ENCODE results near the gene MYLK.

Gene MYLK

GRCh38 chr3:123818324-123818920, 65.7 kb downstream of the MYLK start:
- no peak for DNase-seq

DNA sequence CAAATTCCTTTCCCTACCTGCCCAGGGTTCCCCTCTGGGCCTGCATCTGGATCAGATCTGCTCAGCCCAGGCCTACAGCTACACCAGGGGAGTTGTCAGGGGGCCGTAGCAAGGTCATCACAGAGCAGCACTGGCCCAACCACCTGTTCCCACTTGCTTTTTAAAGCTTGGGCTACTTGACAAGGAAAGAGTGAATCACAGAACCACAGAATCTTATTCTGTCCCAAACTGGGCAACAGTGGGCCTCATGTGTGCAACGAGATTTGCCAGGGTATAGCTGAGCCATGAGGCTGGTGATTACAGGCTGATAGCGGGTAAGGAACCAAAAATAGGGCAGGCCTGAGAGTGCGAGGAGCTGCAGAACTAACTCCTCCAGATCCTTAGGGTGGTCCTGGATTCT, 66.7 kb downstream of the MYLK start:
- DNase-seq, result no peak

DNA sequence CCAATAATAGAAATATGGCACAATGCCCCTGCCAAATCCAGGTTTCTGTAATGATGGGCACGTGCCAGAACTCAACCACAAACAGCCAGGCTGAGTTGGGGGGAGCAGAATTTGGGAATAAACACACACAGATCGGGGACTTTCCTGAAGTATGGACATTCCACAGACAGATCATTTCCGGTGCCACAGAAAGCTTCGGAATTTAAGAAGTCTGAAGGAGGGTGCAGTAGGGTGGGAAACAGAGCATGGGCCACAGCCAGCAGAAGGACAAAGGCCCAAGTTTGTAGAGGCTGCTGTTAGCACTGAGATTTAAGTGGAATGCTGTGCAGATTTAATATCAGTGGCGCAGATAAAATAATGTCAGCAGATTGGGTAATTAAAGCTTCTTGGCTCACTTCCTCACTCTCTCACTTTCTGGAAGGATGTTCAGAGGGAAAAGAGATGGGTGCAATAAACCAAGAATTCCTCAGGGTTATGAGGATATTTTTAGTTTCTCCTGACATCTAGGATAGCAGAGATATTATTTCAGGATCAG, 67.4 kb downstream of the MYLK start:
- DNase-seq, result no peak

DNA sequence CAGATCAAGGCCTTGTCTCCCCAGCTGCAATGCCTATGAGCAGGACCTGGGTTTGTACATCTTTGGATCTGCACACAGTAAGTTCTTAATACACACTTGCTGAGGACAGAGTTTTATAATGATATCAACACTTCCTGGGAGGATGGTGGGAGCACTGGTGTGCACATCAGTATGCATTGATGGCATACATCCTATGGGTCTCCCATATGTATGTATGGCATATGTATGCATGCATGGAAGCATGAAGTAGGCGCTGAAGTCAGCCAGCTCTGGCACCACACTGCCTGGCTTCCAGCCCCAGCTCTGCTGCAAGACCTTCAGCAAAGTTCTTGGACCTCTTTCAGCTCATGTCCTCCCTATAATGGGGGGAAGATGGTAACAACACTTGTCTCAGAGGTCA, 68.2 kb downstream of the MYLK start:
- DNase-seq, result no peak

DNA sequence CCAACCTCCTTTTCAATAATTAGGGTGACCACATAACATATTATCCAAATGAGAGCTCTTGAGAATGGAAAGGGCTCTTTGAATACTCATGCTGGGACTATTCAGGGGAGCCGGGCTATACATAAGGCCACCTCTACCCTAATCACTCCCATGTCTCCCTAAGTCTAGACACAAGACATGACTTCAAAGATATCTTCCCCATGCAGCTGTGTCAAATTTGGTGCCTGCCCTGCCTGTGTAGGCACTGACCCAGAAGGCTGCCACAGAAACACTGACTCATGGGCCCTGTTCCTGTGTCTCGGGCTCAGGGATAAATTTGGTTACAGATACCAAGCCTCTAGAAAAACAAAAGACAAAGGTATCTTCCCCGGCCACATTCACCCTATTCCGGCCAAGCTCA, 70.3 kb downstream of the MYLK start:
- no peak for DNase-seq

DNA sequence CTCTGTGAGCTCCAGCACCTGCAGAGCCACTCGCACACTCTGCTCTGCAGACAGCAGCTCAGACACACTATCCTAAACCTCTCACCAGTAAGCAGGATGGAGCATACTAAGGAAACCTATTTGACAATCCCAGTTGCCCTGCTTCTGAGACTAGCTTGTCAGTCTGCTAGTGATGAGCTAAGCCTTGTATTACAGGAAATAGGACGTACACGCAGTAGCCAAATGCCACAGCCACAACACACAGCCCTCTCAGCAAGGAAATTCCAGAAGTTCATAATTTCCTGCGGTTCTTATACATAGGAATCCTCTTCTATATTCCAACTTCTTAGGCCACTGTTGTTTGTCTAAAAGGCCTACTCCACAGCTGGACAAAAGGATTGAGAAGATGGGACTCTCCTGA, 74.5 kb downstream of the MYLK start:
- no peak for DNase-seq

DNA sequence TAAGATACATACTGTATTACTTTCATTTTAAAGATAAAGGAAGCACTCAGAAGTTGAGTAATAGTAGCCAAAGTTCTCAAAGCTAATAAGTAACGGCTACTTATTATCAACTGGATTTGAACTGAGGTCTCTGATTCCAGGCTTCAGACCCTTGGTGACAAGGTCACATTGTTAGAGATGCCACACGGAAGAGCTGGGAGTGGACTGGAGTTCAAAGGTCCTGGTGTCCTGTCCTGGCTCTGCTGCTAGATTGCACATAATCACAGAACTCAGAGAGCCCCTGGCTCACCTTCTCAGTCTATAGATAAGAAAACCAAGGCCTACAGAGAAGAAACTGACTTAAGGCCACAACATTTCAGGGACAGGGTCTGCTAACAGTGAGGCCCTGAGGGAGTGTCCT, 75.3 kb downstream of the MYLK start:
- DNase-seq, result no peak

- peak; percentile 78 for DNase-seq
Observed at GRCh38 chr3:123807820-123808219, 76.3 kb downstream of the MYLK start.

GRCh38 chr3:123805504-123805903, 78.6 kb downstream of the MYLK start:
- no peak for DNase-seq

DNA sequence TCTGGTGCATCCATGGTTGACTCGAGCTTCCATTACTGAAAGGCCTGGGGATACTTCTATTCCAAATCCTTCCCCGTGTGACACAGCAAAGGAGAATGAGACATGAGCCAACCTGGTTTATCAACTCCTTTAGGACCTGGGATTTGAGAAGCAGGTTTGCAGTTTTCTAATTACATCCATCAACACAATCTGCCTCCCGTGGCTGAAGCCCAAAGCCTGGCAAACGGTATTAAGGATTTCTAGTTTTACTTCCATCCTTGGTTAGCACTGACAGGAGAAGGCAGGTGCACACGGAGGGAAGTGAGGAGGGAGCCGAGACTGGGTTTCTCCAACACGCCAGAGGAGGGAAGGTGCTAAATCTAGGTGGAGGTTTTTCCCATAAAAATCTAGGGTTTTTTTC, 79.0 kb downstream of the MYLK start:
- DNase-seq, result no peak

- no peak for DNase-seq
Observed at GRCh38 chr3:123804676-123805075, 79.5 kb downstream of the MYLK start.

- DNase-seq, result no peak
Observed at GRCh38 chr3:123803521-123803920, 80.6 kb downstream of the MYLK start.

DNA sequence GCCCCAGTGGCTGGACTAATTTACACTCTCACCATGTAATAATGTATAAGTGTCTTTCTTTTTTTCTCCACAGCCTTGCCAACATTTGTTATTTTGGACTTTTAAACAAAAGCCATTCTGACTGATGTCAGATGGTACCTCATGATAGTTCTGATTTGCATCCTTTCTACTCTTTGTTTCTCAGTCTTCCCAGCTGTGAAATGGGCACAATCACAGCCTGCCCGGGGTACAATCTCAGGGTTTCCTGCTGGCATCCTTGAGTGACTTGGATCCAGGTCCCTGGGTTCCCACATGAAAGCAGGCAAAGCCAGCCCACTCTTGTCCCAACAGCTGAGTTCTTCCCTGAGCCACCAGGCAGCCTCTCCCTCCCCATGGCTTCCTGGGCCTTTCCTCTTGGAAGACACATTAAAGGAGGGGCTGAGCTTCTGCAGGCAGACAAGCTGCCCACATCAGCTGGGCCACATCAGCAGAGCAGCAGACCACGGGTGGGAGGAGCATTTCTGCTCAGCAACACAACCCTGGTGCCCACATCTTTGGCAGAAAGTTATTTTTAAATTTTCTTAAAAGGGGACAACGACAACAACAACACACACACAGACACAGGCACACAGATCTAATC, 82.0 kb downstream of the MYLK start:
- no peak for DNase-seq

- DNase-seq, result no peak
Observed at GRCh38 chr3:123801474-123801873, 82.7 kb downstream of the MYLK start.

DNA sequence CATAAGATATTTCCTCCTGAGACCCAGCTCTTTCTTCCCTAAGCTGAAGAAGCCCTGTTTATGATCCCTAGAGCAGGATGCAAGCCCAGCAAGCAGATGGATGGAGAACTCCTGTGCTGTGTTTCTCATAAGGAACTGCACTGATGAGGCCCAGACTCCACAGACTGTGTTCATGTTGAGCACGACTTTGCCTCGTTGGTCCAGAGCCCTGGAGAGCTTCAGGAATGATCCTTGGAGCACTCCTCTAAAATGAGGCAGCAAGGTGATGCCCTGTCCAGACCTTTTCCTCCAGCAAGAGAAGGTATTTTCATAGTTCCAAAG, 83.8 kb downstream of the MYLK start:
- DNase-seq, result no peak

DNA sequence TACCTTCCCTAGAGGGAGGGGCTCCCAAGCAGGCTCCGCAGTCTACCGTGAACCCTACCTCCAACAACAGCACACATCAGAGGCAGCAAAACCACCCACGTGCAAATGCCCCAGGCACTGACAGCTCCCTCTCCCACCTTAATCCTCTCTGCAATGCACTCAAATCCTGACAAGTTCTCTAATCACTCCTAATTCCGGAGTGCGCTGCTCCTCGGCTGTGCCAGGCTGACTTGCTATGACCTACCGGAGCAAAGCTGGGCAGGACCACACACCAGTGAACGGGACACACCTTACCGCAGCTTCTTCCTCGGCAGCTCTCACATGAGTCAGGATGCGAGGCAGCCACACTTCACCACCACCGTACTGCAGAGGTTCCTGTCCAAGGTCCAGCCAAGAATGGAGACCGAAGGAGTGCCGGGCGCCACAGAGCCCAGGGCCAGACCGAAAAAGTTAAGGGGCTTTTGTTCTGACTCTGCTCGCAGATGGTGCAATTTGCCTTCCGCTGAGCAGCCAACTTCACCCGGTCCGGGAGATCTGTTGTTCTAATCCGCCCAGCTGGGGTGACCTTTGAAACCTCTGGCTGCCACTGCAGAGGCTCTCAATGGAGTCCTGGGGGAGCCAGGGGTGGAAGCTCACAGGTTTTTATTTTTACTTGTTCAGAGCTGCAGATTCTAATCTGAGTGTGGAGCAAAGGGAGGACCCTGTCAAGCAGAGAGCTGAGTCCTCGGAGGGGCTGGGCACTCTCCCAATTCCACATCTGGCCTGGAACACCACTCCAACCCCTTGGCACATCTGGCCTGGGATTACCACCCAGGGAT, 84.4 kb downstream of the MYLK start:
- DNase-seq, result no peak

DNA sequence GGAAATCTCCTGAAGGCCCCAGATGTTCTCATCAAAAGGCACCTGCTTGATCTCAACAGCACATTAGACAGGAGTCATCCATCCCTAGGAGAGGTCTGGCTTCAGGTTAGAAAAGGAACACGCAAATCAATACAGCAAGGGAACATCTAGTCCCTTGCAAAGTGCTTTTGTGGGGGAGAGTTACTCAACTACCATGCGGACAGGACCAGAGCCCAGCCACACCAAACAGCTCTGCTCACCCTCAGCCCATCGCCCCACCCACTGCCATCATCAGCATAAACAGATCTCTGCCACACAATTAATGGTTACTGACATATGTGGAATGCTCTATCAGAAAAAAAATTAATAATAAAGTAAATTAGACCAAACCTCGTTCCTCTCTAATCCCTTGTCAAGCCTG, 85.6 kb downstream of the MYLK start:
- no peak for DNase-seq

DNA sequence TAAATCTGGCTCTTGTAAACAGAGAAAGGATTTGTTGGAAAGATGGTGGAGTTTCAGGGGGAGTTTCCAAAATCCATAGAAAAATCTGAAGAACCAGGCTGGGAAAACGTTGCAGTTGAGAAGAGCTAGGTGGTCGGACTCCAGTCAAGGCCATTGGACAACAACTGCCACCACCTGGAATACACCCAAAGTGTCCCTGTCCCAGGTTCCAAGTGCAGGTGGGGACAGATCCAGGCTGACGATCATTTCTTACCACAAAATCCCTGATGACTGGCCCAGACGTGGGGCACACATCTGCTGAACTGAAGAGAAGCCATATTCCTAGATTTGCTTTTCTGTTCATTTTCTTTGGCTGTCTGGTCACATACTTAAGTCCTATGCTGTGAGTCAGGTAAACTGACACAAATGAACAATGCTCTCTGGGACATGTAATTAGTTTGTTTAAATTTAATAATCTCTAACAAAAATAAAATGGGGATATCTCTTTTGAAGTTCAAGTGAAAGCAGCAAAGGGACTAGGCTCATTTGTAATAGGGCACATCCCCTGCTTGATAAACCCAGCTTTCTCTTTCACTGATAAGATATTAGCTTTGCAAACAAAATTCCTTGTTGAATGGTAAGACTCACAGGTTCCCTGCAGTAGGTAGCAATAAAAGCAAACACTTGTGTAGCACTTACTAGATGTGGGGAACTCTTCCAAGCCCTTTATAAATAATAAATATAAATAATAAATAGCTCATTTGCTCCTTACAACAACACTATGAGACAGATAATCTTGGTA, 88.5 kb downstream of the MYLK start:
- no peak for DNase-seq

DNA sequence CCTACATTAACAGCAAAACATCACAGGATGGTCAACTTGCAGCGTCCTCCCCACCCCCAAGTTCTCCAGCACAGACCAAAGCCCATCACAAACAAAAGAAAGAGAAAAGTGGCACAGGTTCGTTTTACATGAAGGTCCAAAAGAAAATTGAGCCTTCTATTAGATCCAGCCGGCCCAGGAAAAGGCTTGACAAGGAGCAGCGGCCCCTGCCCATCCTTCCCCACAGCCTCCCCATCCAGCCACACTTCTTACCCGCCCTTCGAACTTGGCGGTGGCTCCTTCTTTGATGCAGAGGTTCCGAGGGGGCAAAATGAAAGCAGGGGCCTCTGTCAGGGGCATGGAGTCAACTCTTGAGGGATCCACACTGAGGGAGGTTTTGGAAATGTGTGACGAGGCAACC, 90.7 kb downstream of the MYLK start:
- no peak for DNase-seq

DNA sequence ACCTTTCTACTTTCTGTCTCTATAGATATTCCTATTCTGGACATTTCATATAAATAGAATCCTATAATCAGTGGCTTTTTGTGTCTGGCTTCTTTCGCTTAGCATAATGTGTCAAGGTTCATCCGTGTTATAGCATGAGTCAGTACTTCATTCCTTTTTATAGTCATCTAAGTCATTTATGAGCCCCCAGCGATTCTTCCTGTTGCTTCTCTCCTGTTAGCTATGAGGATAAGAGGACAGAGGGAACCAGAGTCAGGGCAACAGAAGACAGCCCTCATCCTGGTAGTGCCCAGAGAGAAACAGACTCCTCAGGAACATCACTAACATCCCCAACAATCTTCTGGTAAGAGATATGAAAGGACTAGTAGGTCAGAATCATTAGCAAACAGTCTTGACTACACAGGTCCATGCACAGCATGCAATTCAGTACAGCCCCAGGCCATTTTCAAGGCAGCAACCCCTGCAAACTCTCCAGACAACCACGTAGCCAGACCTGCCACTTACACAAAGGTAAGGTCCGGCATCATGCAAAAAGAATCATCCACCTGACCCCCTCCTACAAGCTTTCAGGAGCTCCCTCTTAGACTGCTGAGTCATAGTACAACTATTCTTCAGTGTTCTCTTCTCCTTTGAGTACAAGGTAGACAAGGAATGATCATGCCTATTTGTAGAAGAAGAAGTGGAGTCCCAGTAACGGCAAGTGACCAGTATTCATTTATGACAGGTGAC, 91.5 kb downstream of the MYLK start:
- no peak for DNase-seq

DNA sequence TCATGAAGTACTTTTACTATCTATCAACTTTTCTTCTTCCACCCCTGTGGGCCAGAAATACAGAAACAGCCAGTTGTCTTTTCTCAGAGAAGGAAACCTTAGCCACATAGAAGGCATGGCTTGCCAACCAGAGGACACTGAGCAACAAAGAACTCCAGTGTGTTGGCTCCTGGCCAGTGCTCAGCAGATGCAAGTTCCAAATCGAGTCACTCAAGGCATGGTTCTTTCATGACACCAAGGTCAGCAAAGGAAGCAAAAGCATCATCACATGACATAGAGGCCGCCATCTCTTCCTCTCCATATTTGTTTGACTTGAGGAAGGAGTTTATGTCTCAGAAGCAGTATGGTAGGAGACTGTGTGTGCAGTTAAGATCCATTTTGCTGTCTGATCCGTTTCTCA, 92.2 kb downstream of the MYLK start:
- DNase-seq, result no peak

DNA sequence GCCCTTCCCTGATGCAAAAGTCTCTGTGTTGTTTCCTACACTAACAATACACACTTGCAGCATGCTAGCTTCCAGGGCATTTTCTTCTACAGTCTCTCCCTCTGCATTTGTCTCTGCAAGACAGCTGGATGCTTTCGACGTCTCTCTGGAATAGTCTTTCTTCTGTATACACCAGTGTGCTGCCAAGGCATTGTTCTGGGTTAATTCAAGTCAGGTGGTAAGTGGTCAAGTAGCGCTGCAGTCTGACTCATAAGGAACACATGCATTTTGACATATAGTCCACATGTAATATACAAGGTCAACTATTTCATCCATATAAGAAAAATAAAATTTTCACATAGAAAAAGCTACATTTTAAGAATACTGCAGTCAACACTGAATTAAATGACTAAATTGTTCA, 92.7 kb downstream of the MYLK start:
- DNase-seq, result no peak

GRCh38 chr3:123791073-123791370, 93.1 kb downstream of the MYLK start:
- no peak for DNase-seq
